CD14-positive monocyte (primary cell): ENCODE measurements around the gene TLNRD1. TPM values are rescaled to one million over a fixed set of nuclear protein-coding genes. Genes with fewer than 3 reads are reported as not detected.

Experiments used
- DNase-seq, 3 donors: peaks; one replicate each; pipeline ENCODE4 v3.0.0-alpha.2; 2011 to 2022
- H2AFZ ChIP-seq: 2 replicates; pipeline ENCODE4 v1.6.0; 2012; ENCODE audit warnings: mild to moderate bottlenecking, low read depth, low read length, inconsistent platforms; ENCODE audit not compliant: insufficient read depth, poor library complexity, severe bottlenecking
- H3K27ac ChIP-seq, 2 donors: 1 replicate in 1 of 2; 2 replicates in 1 of 2; pipeline ENCODE4 v1.5.1; 2012 to 2013; ENCODE audit warnings: low read length in 2 of 2, control low read depth in 1 of 2, inconsistent platforms in 1 of 2, low read depth in 1 of 2, mild to moderate bottlenecking in 1 of 2
- H3K27me3 ChIP-seq, 2 donors: one replicate each; pipeline versions ENCODE4 v1.6.0 to v1.6.1; 2011 to 2013; ENCODE audit warnings: low read length in 2 of 2; ENCODE audit not compliant: control insufficient read depth in 2 of 2, insufficient read depth in 2 of 2
- H3K36me3 ChIP-seq, 2 donors: replicated peaks in 1 of 2; 1 replicate in 1 of 2; 2 replicates in 1 of 2; pipeline versions ENCODE4 v1.5.1 to v1.6.1; 2012 to 2013; ENCODE audit warnings: low read length in 2 of 2, control low read depth in 1 of 2, inconsistent platforms in 1 of 2, mild to moderate bottlenecking in 1 of 2; ENCODE audit not compliant: insufficient read depth in 2 of 2, control insufficient read depth in 1 of 2
- H3K4me1 ChIP-seq, 2 donors: 1 replicate in 1 of 2; 2 replicates in 1 of 2; pipeline versions ENCODE4 v1.5.1 to v1.6.1; 2012 to 2013; ENCODE audit warnings: low read length in 2 of 2, control low read depth in 1 of 2, inconsistent platforms in 1 of 2, mild to moderate bottlenecking in 1 of 2, moderate library complexity in 1 of 2; ENCODE audit not compliant: insufficient read depth in 2 of 2, control insufficient read depth in 1 of 2
- H3K4me2 ChIP-seq: replicated peaks from 2 replicates; pipeline ENCODE3; 2012; ENCODE audit warnings: low read length, moderate library complexity, mild to moderate bottlenecking; ENCODE audit not compliant: poor library complexity, severe bottlenecking; ENCODE audit errors: extremely low read depth
- H3K4me3 ChIP-seq, 3 experiments: fragments of 200-600 bp in 1 of 3; sonication (generic) in 1 of 3; replicated peaks in 1 of 3; 1 replicate in 2 of 3; 2 replicates in 1 of 3; pipeline ENCODE4 v1.5.1; 2011 to 2013; ENCODE audit warnings: low read length in 3 of 3, mild to moderate bottlenecking in 3 of 3, control low read depth in 2 of 3, low read depth in 2 of 3, inconsistent platforms in 1 of 3, moderate library complexity in 1 of 3
- H3K79me2 ChIP-seq: 2 replicates; pipeline ENCODE4 v1.6.0; 2012; ENCODE audit warnings: mild to moderate bottlenecking, control low read depth, inconsistent platforms, low read length, moderate library complexity; ENCODE audit not compliant: insufficient read depth
- H3K9ac ChIP-seq: 2 replicates; pipeline ENCODE4 v1.6.0; 2017; ENCODE audit warnings: low read length, mild to moderate bottlenecking; ENCODE audit not compliant: insufficient read depth, poor library complexity, severe bottlenecking
- H3K9me3 ChIP-seq, 2 donors: replicated peaks in 1 of 2; 1 replicate in 1 of 2; 2 replicates in 1 of 2; pipeline versions ENCODE4 v1.5.1 to v1.6.1; 2012 to 2013; ENCODE audit warnings: low read length in 2 of 2, control low read depth in 1 of 2; ENCODE audit not compliant: control insufficient read depth in 1 of 2, insufficient read depth in 1 of 2
- H4K20me1 ChIP-seq: 2 replicates; pipeline ENCODE4 v1.6.0; 2012; ENCODE audit warnings: mild to moderate bottlenecking, low read length, control low read depth, moderate library complexity; ENCODE audit not compliant: insufficient read depth
- H3K27ac Mint-ChIP-seq, 7 donors: one replicate each; pipeline ENCODE4 v1.8.0; 2020; ENCODE audit warnings: mild to moderate bottlenecking in 7 of 7, mixed read lengths in 7 of 7, moderate library complexity in 6 of 7, inconsistent platforms in 2 of 7
- H3K27me3 Mint-ChIP-seq, 3 donors: one replicate each; pipeline ENCODE4 v1.8.0; 2021 to 2022; ENCODE audit warnings: low read depth in 3 of 3, mild to moderate bottlenecking in 3 of 3, mixed read lengths in 3 of 3, moderate library complexity in 3 of 3, inconsistent platforms in 1 of 3
- H3K36me3 Mint-ChIP-seq, 2 donors: one replicate each; pipeline ENCODE4 v1.8.0; 2020; ENCODE audit warnings: mixed read lengths in 2 of 2, inconsistent platforms in 1 of 2, mild to moderate bottlenecking in 1 of 2
- H3K4me1 Mint-ChIP-seq: one replicate; pipeline ENCODE4 v1.8.0; 2020; ENCODE audit warnings: mild to moderate bottlenecking, mixed read lengths
- H3K4me3 Mint-ChIP-seq, 2 donors: one replicate each; pipeline ENCODE4 v1.8.0; 2020; ENCODE audit warnings: mild to moderate bottlenecking in 2 of 2, mixed read lengths in 2 of 2, moderate library complexity in 1 of 2
- H3K9me3 Mint-ChIP-seq, 7 donors: one replicate each; pipeline ENCODE4 v1.8.0; 2020 to 2022; ENCODE audit warnings: mixed read lengths in 7 of 7, mild to moderate bottlenecking in 6 of 7, moderate library complexity in 6 of 7, inconsistent platforms in 2 of 7
- WGBS: methylation state at CpG from one replicate; pipeline ENCODE4 v1.1.5; 2013; ENCODE audit warnings: missing lambda C conversion rate; ENCODE audit not compliant: insufficient coverage; 5-methylcytosine and 5-hydroxymethylcytosine counted together
- intact Hi-C, 2 donors: fragments of 100-400 bp; cut with micrococcal nuclease; formaldehyde crosslinking; loops; one replicate each; pipeline versions ENCODE4 v1.15.0 to v1.15.1; 2023
- polyA plus RNA-seq, 3 donors: library from polyadenylated mRNA; depleted of rRNA in 1 of 3; unstranded in 2 of 3; stranded (reverse) in 1 of 3; fragments of 300-500 nt in 2 of 3; fragments of >200 nt in 1 of 3; fragmentation: Illumina TruSeq in 2 of 3; gene quantifications; 1 replicate in 2 of 3; 2 replicates in 1 of 3; pipeline ENCODE4 v1.2.3, GENCODE V29; 2012 to 2021
- TF ChIP-seq, protein P1 (sequence below): fragments of 200-600 bp; IDR thresholded peaks from one replicate; pipeline ENCODE4 v1.8.0; 2022; ENCODE audit warnings: antibody characterized with exemption, mild to moderate bottlenecking

The TLNRD1 gene
- polyA plus RNA-seq, 3 donors = 2.6 to 12.6 (median 3.4) TPM

- Histone ChIP-seq H4K20me1 (no peaks in the 10 kb centered on the region), H3K36me3 (peaks cover 9 to 42% of the 10 kb centered on the region in 2 donors), H3K4me2 (no peak overlapping the region), H3K79me2 (no peaks in the 10 kb centered on the region), H3K27ac (no peak overlapping the region), H3K4me1 (no peaks in the 10 kb centered on the region), H3K4me3 (no peak overlapping the region), H2AFZ (no peak overlapping the region), H3K9me3 (no peaks in the 10 kb centered on the region), H3K9ac (no peak overlapping the region), H3K27me3 (no peaks in the 10 kb centered on the region)
- peaks cover 3 to 14% (median 6%) of the 10 kb centered on the region in 7 donors for H3K9me3 Mint-ChIP-seq
- peaks cover 0 to 4% (median 0%) of the 10 kb centered on the region in 3 donors for H3K27me3 Mint-ChIP-seq
- 100% methylated on average over 4 of the region's 4 CpGs for WGBS
- H3K4me3 Mint-ChIP-seq = no peak overlapping the region
- peaks cover under 1% of the 10 kb centered on the region for H3K4me1 Mint-ChIP-seq
- intact Hi-C loops = loop anchor here in 1 of 2 donors (2.0 kb wide), 1 partner anchor 511 kb away; no protein-coding TSS in a partner anchor
- H3K36me3 Mint-ChIP-seq = peaks cover 55 to 58% of the 10 kb centered on the region in 2 donors
- no peak for DNase-seq
- TF ChIP-seq, protein P1, sequence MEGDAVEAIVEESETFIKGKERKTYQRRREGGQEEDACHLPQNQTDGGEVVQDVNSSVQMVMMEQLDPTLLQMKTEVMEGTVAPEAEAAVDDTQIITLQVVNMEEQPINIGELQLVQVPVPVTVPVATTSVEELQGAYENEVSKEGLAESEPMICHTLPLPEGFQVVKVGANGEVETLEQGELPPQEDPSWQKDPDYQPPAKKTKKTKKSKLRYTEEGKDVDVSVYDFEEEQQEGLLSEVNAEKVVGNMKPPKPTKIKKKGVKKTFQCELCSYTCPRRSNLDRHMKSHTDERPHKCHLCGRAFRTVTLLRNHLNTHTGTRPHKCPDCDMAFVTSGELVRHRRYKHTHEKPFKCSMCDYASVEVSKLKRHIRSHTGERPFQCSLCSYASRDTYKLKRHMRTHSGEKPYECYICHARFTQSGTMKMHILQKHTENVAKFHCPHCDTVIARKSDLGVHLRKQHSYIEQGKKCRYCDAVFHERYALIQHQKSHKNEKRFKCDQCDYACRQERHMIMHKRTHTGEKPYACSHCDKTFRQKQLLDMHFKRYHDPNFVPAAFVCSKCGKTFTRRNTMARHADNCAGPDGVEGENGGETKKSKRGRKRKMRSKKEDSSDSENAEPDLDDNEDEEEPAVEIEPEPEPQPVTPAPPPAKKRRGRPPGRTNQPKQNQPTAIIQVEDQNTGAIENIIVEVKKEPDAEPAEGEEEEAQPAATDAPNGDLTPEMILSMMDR = no peak
- H3K27ac Mint-ChIP-seq = no peak overlapping the region
Measured at GRCh38 chr15:80967991-80968510, 32.7 kb upstream of the TLNRD1 start.

- Mint-ChIP-seq H3K27ac (no peak overlapping the region), H3K9me3 (peaks cover 3 to 13% (median 6%) of the 10 kb centered on the region in 7 donors), H3K4me1 (no peaks in the 10 kb centered on the region), H3K4me3 (no peak overlapping the region), H3K27me3 (peaks cover 0 to 4% (median 0%) of the 10 kb centered on the region in 3 donors), H3K36me3 (peaks cover 47 to 61% of the 10 kb centered on the region in 2 donors)
- Histone ChIP-seq H3K27ac (no peak overlapping the region), H3K4me3 (no peak overlapping the region), H4K20me1 (peaks cover 4% of the 10 kb centered on the region), H2AFZ (no peak overlapping the region), H3K4me1 (no peaks in the 10 kb centered on the region), H3K36me3 (peaks cover 20 to 55% of the 10 kb centered on the region in 2 donors), H3K27me3 (no peaks in the 10 kb centered on the region), H3K9ac (no peak overlapping the region), H3K79me2 (no peaks in the 10 kb centered on the region), H3K9me3 (no peaks in the 10 kb centered on the region), H3K4me2 (no peak overlapping the region)
- intact Hi-C loops = loop anchor here in 1 of 2 donors (2.0 kb wide), 1 partner anchor 513 kb away; no protein-coding TSS in a partner anchor
- TF ChIP-seq, protein P1 = no peak
- DNase-seq = no peak
- 94% methylated on average over 6 of the region's 7 CpGs for WGBS
Measured at GRCh38 chr15:80969316-80969715, 31.4 kb upstream of the TLNRD1 start.
